H9 (cell line): ENCODE results near the gene DGKD. TPM values are rescaled to one million over a fixed set of nuclear protein-coding genes. Genes with fewer than 3 reads are reported as not detected.

ENCODE experiments used
- DNase-seq: peaks from one replicate; pipeline ENCODE4 v3.0.0-alpha.2; 2017
- H2AFZ ChIP-seq: one replicate; pipeline ENCODE4 v1.6.1; 2013; ENCODE audit warnings: mild to moderate bottlenecking, low read length, control low read depth, moderate library complexity
- H2AK5ac ChIP-seq: 2 replicates; pipeline ENCODE4 v1.6.1; 2013; ENCODE audit warnings: low read length, control low read depth, mixed read lengths; ENCODE audit not compliant: insufficient read length
- H2BK120ac ChIP-seq: one replicate; pipeline ENCODE4 v1.6.1; 2013; ENCODE audit warnings: low read depth, mild to moderate bottlenecking, low read length, control low read depth, inconsistent platforms; ENCODE audit not compliant: poor library complexity, severe bottlenecking
- H2BK12ac ChIP-seq: 2 replicates; pipeline ENCODE4 v1.6.1; 2013; ENCODE audit warnings: low read length, control low read depth, mixed read lengths, low read depth; ENCODE audit not compliant: insufficient read length
- H2BK15ac ChIP-seq: 2 replicates; pipeline ENCODE4 v1.6.1; 2013; ENCODE audit warnings: low read depth, low read length, control low read depth
- H2BK20ac ChIP-seq: one replicate; pipeline ENCODE4 v1.6.1; 2013; ENCODE audit warnings: low read depth, mild to moderate bottlenecking, low read length, control low read depth, inconsistent platforms; ENCODE audit not compliant: poor library complexity, severe bottlenecking
- H2BK5ac ChIP-seq: 2 replicates; pipeline ENCODE4 v1.6.1; 2013; ENCODE audit warnings: low read length, control low read depth, mixed read lengths; ENCODE audit not compliant: insufficient read length
- H3K14ac ChIP-seq: 2 replicates; pipeline ENCODE4 v1.6.1; 2013; ENCODE audit warnings: low read length, control low read depth; ENCODE audit not compliant: insufficient read depth
- H3K18ac ChIP-seq: 2 replicates; pipeline ENCODE4 v1.6.1; 2013; ENCODE audit warnings: low read depth, mild to moderate bottlenecking, mixed read lengths, low read length, control low read depth; ENCODE audit not compliant: insufficient read length
- H3K23ac ChIP-seq: 2 replicates; pipeline ENCODE4 v1.6.1; 2013; ENCODE audit warnings: low read length, control low read depth, mixed read lengths, low read depth; ENCODE audit not compliant: insufficient read length
- H3K23me2 ChIP-seq: 2 replicates; pipeline ENCODE4 v1.6.1; 2013; ENCODE audit warnings: low read depth, mild to moderate bottlenecking, mixed read lengths, low read length, control low read depth; ENCODE audit not compliant: insufficient read length, poor library complexity, severe bottlenecking
- H3K27ac ChIP-seq: 2 replicates; pipeline ENCODE4 v1.5.1; 2013; ENCODE audit warnings: low read length, control low read depth, mixed read lengths, low read depth; ENCODE audit not compliant: insufficient read length
- H3K27me3 ChIP-seq: 2 replicates; pipeline ENCODE4 v1.6.1; 2013; ENCODE audit warnings: low read length, control low read depth, inconsistent platforms; ENCODE audit not compliant: insufficient read depth
- H3K4ac ChIP-seq: 2 replicates; pipeline ENCODE4 v1.6.1; 2013; ENCODE audit warnings: low read depth, mild to moderate bottlenecking, control low read depth, inconsistent platforms, low read length, moderate library complexity
- H3K4me1 ChIP-seq: 2 replicates; pipeline ENCODE4 v1.6.1; 2013; ENCODE audit warnings: low read length, control low read depth, inconsistent platforms; ENCODE audit not compliant: insufficient read depth
- H3K4me2 ChIP-seq: 2 replicates; pipeline ENCODE4 v1.6.1; 2013; ENCODE audit warnings: low read length, control low read depth, mixed read lengths; ENCODE audit not compliant: insufficient read length, insufficient read depth
- H3K56ac ChIP-seq: 2 replicates; pipeline ENCODE4 v1.6.1; 2013; ENCODE audit warnings: low read depth, mild to moderate bottlenecking, mixed read lengths, low read length, control low read depth; ENCODE audit not compliant: insufficient read length
- H3K79me1 ChIP-seq: 2 replicates; pipeline ENCODE4 v1.6.1; 2013; ENCODE audit warnings: low read depth, mild to moderate bottlenecking, moderate library complexity, low read length, control low read depth, inconsistent platforms; ENCODE audit not compliant: insufficient read depth, poor library complexity, severe bottlenecking
- H3K79me2 ChIP-seq: 2 replicates; pipeline ENCODE4 v1.6.1; 2013; ENCODE audit warnings: low read length, control low read depth, inconsistent platforms; ENCODE audit not compliant: insufficient read depth
- H3K9ac ChIP-seq: 2 replicates; pipeline ENCODE4 v1.6.1; 2013; ENCODE audit warnings: low read length, control low read depth, mixed read lengths; ENCODE audit not compliant: insufficient read length; ENCODE audit errors: extremely low read depth
- H3K9me3 ChIP-seq: one replicate; pipeline ENCODE4 v1.6.1; 2013; ENCODE audit warnings: low read depth, low read length, inconsistent platforms; ENCODE audit not compliant: control insufficient read depth
- H3T11ph ChIP-seq: one replicate; pipeline ENCODE4 v1.6.1; 2013; ENCODE audit warnings: mild to moderate bottlenecking, low read length, control low read depth, inconsistent platforms
- H4K20me1 ChIP-seq: one replicate; pipeline ENCODE4 v1.6.1; 2013; ENCODE audit not compliant: control insufficient read depth, insufficient read length, insufficient read depth
- H4K5ac ChIP-seq: 2 replicates; pipeline ENCODE4 v1.6.1; 2013; ENCODE audit warnings: low read depth, mild to moderate bottlenecking, mixed read lengths, low read length, control low read depth; ENCODE audit not compliant: insufficient read length
- H4K8ac ChIP-seq: replicated peaks from 2 replicates; pipeline ENCODE4 v1.6.1; 2013; ENCODE audit warnings: low read length, control low read depth, mixed read lengths, low read depth; ENCODE audit not compliant: insufficient read length
- H4K91ac ChIP-seq: 2 replicates; pipeline ENCODE4 v1.6.1; 2013; ENCODE audit warnings: low read depth, mild to moderate bottlenecking, moderate library complexity, mixed read lengths, low read length, control low read depth; ENCODE audit not compliant: insufficient read length
- H3K27ac Mint-ChIP-seq, 3 experiments: 2 replicates in 2 of 3; 3 replicates in 1 of 3; pipeline ENCODE4 v1.8.0; 2020 to 2021; ENCODE audit warnings: mixed read lengths in 3 of 3, mild to moderate bottlenecking in 1 of 3, moderate library complexity in 1 of 3
- H3K27me3 Mint-ChIP-seq: 2 replicates; pipeline ENCODE4 v1.8.0; 2021; ENCODE audit warnings: low read depth, mild to moderate bottlenecking, moderate library complexity, mixed read lengths
- H3K36me3 Mint-ChIP-seq, 3 experiments: 2 replicates in 2 of 3; 3 replicates in 1 of 3; pipeline ENCODE4 v1.8.0; 2020 to 2021; ENCODE audit warnings: low read depth in 3 of 3, mixed read lengths in 3 of 3; ENCODE audit not compliant: insufficient read depth in 1 of 3
- H3K4me1 Mint-ChIP-seq, 2 experiments: 2 replicates each; pipeline ENCODE4 v1.8.0; 2020; ENCODE audit warnings: mixed read lengths in 2 of 2
- H3K4me3 Mint-ChIP-seq, 2 experiments: 2 replicates in 1 of 2; 3 replicates in 1 of 2; pipeline ENCODE4 v1.8.0; 2020 to 2021; ENCODE audit warnings: mild to moderate bottlenecking in 2 of 2, mixed read lengths in 2 of 2, moderate library complexity in 1 of 2
- H3K9me3 Mint-ChIP-seq, 2 experiments: 2 replicates in 1 of 2; 3 replicates in 1 of 2; pipeline ENCODE4 v1.8.0; 2020; ENCODE audit warnings: mild to moderate bottlenecking in 2 of 2, mixed read lengths in 2 of 2, moderate library complexity in 1 of 2
- WGBS: extraction: QIAGEN DNeasy Blood & Tissue Kit; methylation state at CpG from one replicate; pipeline ENCODE4 v1.1.7; 2013; ENCODE audit warnings: missing lambda C conversion rate, low lambda C conversion rate, mixed read lengths; ENCODE audit not compliant: insufficient read length; ENCODE audit errors: extremely low coverage; 5-methylcytosine and 5-hydroxymethylcytosine counted together
- total RNA-seq: library from RNA; stranded (reverse); gene quantifications from 2 replicates; pipeline ENCODE4 v1.2.1, GENCODE V29; 2021
- TF ChIP-seq, protein P1 (sequence below): fragments of 200-600 bp; sonication (generic); conservative IDR thresholded peaks from 3 replicates; pipeline ENCODE4 v1.8.0; 2021; ENCODE audit warnings: antibody characterized with exemption, mild to moderate bottlenecking

DGKD gene
- total RNA-seq, 1 experiment from 2014 or later = 20.7 TPM

- no peak overlapping the region for H2AK5ac ChIP-seq
- DNase-seq = no peak
- H3K79me2 ChIP-seq = no peaks in the 10 kb centered on the region
- H4K5ac ChIP-seq = no peak overlapping the region
- no peak overlapping the region for H3K56ac ChIP-seq
- no peak overlapping the region for H3K27ac ChIP-seq
- H3K4me3 Mint-ChIP-seq = no peak overlapping the region
- H3K14ac ChIP-seq = no peak overlapping the region
- no peak overlapping the region for H2BK15ac ChIP-seq
- no peaks in the 10 kb centered on the region for H3K79me1 ChIP-seq
- H3K23ac ChIP-seq = no peak overlapping the region
- no peak overlapping the region for H2BK12ac ChIP-seq
- no peaks in the 10 kb centered on the region for H3K23me2 ChIP-seq
- no peaks in the 10 kb centered on the region for H4K20me1 ChIP-seq
- no peak overlapping the region for H3K18ac ChIP-seq
- H3K9me3 Mint-ChIP-seq = peaks cover 12 to 19% of the 10 kb centered on the region in 2 experiments
- H2BK20ac ChIP-seq = no peak overlapping the region
- no peak overlapping the region for H3K4me2 ChIP-seq
- H3K4ac ChIP-seq = no peak overlapping the region
- no peaks in the 10 kb centered on the region for H3K4me1 ChIP-seq
- H3T11ph ChIP-seq = no peak overlapping the region
- no CpG with 5 or more reads among the region's 15 CpGs for WGBS
- H4K91ac ChIP-seq = no peak overlapping the region
- no peak overlapping the region for H3K27ac Mint-ChIP-seq
- no peak overlapping the region for H4K8ac ChIP-seq
- H3K4me1 Mint-ChIP-seq = no peaks in the 10 kb centered on the region
- no peaks in the 10 kb centered on the region for H3K9me3 ChIP-seq
- TF ChIP-seq, protein P1, sequence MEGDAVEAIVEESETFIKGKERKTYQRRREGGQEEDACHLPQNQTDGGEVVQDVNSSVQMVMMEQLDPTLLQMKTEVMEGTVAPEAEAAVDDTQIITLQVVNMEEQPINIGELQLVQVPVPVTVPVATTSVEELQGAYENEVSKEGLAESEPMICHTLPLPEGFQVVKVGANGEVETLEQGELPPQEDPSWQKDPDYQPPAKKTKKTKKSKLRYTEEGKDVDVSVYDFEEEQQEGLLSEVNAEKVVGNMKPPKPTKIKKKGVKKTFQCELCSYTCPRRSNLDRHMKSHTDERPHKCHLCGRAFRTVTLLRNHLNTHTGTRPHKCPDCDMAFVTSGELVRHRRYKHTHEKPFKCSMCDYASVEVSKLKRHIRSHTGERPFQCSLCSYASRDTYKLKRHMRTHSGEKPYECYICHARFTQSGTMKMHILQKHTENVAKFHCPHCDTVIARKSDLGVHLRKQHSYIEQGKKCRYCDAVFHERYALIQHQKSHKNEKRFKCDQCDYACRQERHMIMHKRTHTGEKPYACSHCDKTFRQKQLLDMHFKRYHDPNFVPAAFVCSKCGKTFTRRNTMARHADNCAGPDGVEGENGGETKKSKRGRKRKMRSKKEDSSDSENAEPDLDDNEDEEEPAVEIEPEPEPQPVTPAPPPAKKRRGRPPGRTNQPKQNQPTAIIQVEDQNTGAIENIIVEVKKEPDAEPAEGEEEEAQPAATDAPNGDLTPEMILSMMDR = no peak
- no peak overlapping the region for H2BK120ac ChIP-seq
- no peak overlapping the region for H2BK5ac ChIP-seq
- H3K27me3 ChIP-seq = no peaks in the 10 kb centered on the region
- no peak overlapping the region for H2AFZ ChIP-seq
- peaks cover 26 to 42% (median 32%) of the 10 kb centered on the region in 3 experiments for H3K36me3 Mint-ChIP-seq
- no peak overlapping the region for H3K9ac ChIP-seq
- H3K27me3 Mint-ChIP-seq = no peaks in the 10 kb centered on the region
Measured at GRCh38 chr2:233485726-233486125, 131.4 kb downstream of the DGKD start.
